GM18907 (cell line): Measurements from ENCODE around the gene S100G.

Experiments
- ATAC-seq: cut with Tn5 transposase; IDR thresholded peaks from one replicate; pipeline ENCODE4 v1.9.1; 2021; ENCODE audit warnings: mild to moderate bottlenecking, moderate library complexity; ENCODE audit not compliant: unreplicated experiment

S100G gene

GRCh38 chrX:16646366-16647138 is 3.4 kb upstream of the S100G start:
- no peak for ATAC-seq

GRCh38 chrX:16651391-16652024 is 1.6 kb downstream of the S100G start:
- no peak for ATAC-seq

GRCh38 chrX:16653424-16653823 is 3.5 kb downstream of the S100G start:
- no peak for ATAC-seq

DNA sequence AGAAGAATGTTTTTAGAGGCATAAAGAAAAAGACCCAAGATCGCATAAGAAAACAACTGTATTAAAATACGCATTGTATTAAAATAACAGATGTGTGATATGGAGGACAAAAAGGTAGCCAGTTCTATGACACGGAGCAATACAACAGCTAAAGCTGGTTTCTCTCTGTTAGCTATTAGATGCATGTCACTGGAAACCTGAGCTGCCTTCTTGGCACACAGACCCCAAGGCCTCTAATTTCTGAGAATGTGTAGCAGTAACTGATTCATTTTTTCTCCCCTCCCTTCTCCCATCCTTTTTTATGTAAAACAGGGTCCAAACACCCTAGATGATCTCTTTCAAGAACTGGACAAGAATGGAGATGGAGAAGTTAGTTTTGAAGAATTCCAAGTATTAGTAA is 4.1 kb downstream of the S100G start:
- no peak for ATAC-seq

DNA sequence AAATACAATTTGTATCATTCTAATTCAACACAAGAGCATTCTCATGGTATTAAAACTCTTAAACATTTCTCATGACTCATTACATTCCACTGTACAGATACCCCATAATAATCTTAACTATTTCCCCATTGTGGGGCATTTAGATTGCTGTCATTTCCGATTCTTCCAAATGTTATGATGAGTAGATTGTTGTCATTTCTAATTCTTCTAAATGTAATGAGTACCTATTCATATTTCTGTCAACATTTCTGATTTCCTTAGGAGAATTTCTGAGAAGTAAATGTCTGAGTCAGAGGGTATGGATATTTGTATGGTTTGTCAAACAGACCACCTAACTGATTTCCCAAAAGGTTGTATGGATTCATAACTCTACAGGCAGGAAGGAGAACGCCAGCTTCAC is 8.3 kb downstream of the S100G start:
- no peak for ATAC-seq

DNA sequence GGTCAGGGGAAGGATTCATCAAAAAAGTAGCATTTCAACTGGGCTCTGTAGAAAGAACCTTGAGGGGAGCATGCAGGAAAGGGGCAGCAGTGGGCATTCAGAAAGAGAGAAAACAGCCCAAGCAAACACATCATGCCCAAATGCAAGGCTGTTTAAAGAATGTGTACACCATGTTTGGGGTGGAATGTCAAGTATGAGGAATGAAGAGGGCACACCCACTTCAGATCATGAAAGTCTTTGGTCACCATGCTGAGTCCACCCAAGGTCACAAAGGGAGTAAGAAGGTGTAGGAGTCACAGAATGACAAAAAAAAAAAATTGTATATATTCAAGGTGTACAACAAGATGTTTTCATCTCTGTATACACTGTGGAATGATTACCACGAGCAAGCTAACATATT is 9.4 kb downstream of the S100G start:
- no peak for ATAC-seq

DNA sequence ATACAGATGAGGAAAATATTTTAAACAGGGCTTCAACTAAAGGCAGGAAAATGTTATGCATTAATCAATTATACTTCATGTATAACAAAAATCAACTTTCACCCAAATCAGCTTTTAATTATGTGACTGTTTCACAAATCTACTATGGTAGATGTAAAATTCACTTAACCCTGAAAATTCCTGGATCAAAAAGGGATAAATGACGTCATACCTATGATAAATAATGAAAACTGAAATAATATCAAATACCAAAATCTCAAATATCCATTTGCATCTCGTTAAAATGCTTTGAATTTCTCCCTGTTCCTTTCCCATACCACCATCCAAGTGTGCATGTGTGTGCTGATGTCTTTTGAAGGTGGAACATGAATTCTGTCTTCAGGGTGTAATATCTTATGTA is 11.5 kb downstream of the S100G start:
- no peak for ATAC-seq

GRCh38 chrX:16662402-16662801 is 12.4 kb downstream of the S100G start:
- no peak for ATAC-seq

DNA sequence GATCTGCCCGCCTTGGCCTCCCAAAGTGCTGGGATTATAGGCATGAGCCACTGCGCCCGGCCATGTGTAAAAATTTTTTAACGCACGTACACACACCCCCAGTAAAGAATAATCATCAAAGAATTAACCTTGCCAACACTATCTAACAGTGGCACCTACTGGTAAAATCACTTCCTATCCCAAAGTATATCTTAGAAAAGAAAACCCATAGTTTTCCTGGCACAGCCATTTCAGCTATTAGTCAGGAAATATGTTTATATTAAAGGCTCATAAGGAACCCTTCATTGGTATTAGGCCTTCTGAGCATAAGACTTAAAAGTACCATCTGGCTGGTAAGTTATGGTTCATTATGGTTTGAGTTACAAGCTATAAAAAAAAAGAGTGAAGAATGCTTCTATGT is 14.1 kb downstream of the S100G start:
- no peak for ATAC-seq

- ATAC-seq: no peak
Measured at GRCh38 chrX:16664626-16665025, 14.7 kb downstream of the S100G start.

- ATAC-seq: no peak
Measured at GRCh38 chrX:16665089-16665488, 15.1 kb downstream of the S100G start.

GRCh38 chrX:16666541-16666940 is 16.6 kb downstream of the S100G start:
- ATAC-seq: no peak

GRCh38 chrX:16671005-16671404 is 21.0 kb downstream of the S100G start:
- no peak for ATAC-seq

DNA sequence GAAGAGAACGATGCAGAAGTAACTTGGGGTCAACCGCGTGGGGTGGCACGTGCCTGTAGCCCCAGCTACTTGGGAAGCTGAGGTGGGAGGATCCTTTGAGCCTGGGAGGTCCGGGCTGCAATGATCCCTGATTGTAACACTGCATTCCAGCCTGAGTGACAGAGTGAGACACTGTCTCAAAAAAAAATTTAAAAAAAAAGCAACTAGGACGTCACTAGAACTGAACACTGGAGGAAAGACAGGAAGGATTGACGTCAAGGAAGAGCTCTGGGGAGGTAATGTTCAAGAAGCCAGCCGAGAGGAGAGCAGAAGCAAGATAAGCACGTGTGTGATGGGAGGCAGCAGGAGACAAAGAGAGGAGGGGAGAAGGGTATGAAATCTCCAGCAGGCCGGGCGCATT is 28.7 kb downstream of the S100G start:
- ATAC-seq: no peak

GRCh38 chrX:16683007-16683664 is 33.2 kb downstream of the S100G start:
- no peak for ATAC-seq

DNA sequence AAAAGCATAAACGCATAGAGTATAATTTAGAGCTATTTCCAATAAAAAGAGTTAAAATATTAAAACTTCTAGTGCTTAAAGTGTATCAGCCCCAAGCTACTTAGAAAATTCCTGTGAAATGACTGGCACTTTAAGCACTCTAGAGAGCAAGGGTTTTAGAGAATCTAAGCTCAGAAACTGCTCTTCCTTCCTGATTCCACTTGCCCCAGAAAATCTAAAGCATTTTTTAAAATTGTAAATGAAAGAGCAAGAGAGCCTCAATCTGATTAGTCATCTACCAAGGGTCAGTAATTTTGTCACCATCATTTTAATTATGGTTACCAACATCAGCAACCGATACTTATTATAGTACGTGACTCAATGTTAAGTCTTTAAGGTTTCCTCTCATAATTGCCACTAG is 37.6 kb downstream of the S100G start:
- no peak for ATAC-seq

DNA sequence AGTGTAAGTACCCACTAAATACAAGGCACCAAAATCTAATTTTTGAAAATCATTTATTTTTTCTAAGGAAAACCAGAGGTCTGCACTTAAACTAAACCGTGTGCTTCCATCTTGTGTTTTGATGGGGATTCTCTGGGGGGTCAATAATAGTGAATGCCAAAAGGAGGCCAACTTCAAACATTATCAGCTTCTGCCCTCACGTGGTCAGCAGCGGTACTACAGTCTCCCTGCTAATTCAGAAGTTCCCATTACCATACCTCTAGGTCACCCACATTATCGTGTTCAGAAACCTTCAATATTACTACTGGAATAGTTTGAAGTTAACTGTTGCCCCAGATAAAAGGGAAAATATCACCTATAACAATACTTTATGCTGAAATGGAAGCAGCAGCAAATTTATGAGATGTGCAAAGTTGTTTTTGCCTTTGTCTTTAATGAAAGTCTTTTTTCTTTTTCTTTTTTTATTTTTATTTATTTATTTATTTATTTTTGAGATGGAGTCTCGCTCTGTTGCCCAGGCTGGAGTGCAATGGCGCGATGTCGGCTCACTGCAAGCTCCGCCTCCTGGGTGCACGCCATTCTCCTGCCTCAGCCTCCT is 45.2 kb downstream of the S100G start:
- peak; percentile 66 for ATAC-seq

DNA sequence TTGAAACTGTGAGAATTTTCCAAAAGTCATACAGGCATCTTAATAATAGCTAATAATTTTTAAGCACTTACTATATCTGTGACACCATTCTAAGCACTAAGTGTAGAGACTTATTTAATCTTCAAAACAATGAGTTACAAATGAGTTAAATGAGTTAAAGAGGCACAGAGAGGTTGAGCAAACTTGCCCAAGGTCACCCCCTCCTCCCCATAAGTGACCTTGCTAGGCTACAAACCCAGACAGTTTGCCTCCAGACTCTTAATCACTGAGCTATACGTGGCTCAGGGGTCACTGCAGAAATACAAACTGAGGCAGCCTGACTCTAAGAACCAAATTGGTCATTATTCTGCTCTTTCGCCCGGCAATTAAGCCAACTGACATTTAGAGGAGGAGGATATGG is 47.0 kb downstream of the S100G start:
- ATAC-seq: no peak

DNA sequence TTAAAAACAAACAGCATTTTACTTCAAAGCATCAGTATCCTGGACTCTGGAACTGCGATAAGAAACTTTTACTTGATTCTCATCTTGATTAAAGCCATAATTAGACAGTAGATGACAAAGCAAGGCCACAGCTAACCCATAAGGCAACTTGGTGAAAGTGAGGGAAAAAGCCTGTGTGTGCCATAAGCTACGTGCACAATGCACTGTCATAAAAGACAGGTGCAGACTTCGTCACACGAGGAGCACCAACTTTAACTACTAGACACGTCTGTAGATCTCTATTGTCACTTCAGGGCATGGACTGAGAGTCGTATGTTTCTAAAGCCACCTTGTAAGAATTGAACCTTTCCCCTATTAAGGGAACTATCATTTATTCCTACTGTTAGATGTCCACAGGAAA is 49.4 kb downstream of the S100G start:
- no peak for ATAC-seq

DNA sequence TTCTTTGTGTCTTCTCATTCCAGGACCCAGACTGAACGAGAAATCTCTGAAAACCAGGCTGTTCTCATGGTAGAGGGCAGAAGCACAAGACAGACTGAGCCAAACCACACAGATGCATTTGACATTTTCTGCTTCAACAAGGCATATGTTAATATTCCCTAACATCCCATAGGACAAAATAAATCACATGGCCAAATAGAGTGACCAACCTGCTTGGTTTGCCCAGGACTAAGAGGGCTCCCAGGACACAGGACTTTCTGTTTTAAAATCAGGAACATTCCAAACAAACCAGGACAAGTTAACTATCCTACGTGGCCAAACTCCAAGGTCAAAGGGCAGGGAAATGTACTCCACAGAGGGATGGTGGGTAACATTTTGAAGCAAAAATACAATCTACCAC is 50.8 kb downstream of the S100G start:
- no peak for ATAC-seq

GRCh38 chrX:16702700-16703599 is 53.0 kb downstream of the S100G start:
- ATAC-seq: no peak
